Fibroblast of gingiva (primary cell): ENCODE results near the gene PICALM.

ENCODE experiments used
- DNase-seq: peaks from one replicate; pipeline ENCODE4 v3.0.0-alpha.2; 2011; ENCODE audit warnings: low read depth

The PICALM gene

GRCh38 chr11:86079421-86079820 lies 10.5 kb upstream of the PICALM start:
- DNase-seq: no peak

GRCh38 chr11:86073948-86074347 lies 5.1 kb upstream of the PICALM start:
- DNase-seq: no peak

- no peak for DNase-seq
Observed at GRCh38 chr11:86072211-86072610, 3.3 kb upstream of the PICALM start.

- peak; percentile 76 for DNase-seq
Observed at GRCh38 chr11:86070142-86071056, 1.5 kb upstream of the PICALM start.

GRCh38 chr11:86069408-86070101 lies 671 bp upstream of the PICALM start:
- DNase-seq: peak; percentile 90

- DNase-seq: no peak
Observed at GRCh38 chr11:86068138-86068871, 579 bp downstream of the PICALM start.

- no peak for DNase-seq
Observed at GRCh38 chr11:86067851-86068137, 1.1 kb downstream of the PICALM start.

- DNase-seq: no peak
Observed at GRCh38 chr11:86067009-86067850, 1.7 kb downstream of the PICALM start.

GRCh38 chr11:86066657-86067008 lies 2.3 kb downstream of the PICALM start:
- DNase-seq: no peak

GRCh38 chr11:86066033-86066432 lies 2.9 kb downstream of the PICALM start:
- DNase-seq: no peak

GRCh38 chr11:86064220-86064803 lies 4.6 kb downstream of the PICALM start:
- DNase-seq: no peak

GRCh38 chr11:86063536-86063935 lies 5.3 kb downstream of the PICALM start:
- DNase-seq: peak; percentile 22

GRCh38 chr11:86062719-86063118 lies 6.2 kb downstream of the PICALM start:
- no peak for DNase-seq

GRCh38 chr11:86061483-86062205 lies 7.2 kb downstream of the PICALM start:
- DNase-seq: no peak

- no peak for DNase-seq
Observed at GRCh38 chr11:86060544-86060943, 8.3 kb downstream of the PICALM start.

GRCh38 chr11:86058360-86058759 lies 10.5 kb downstream of the PICALM start:
- no peak for DNase-seq

GRCh38 chr11:86056351-86056854 lies 12.5 kb downstream of the PICALM start:
- no peak for DNase-seq

GRCh38 chr11:86052693-86053641 lies 15.9 kb downstream of the PICALM start:
- no peak for DNase-seq

- DNase-seq: peak; percentile 21
Observed at GRCh38 chr11:86050196-86050709, 18.6 kb downstream of the PICALM start.
